Thoracic aorta (tissue), 2 donors: ENCODE results near the gene ADCY3. TPM values are rescaled to one million over a fixed set of nuclear protein-coding genes. Genes with fewer than 3 reads are reported as not detected.

Experiments
- ATAC-seq: fragments of 150-250 bp; one replicate; pipeline ENCODE4 v1.8.0; 2017; ENCODE audit warnings: low read depth; ENCODE audit not compliant: insufficient number of reproducible peaks, low FRiP score
- DNase-seq: peaks from one replicate; pipeline ENCODE4 v3.0.0-alpha.2; 2020; ENCODE audit warnings: low spot score
- H3K27ac ChIP-seq, 2 donors: fragments of 200-600 bp; sonication (generic); 1 replicate in 1 of 2; 2 replicates in 1 of 2; pipeline ENCODE4 v1.5.1; 2016; ENCODE audit warnings: mild to moderate bottlenecking in 2 of 2, moderate library complexity in 2 of 2
- H3K27me3 ChIP-seq: fragments of 200-600 bp; sonication (generic); replicated peaks from 2 replicates; pipeline ENCODE4 v1.6.0; 2016; ENCODE audit warnings: mild to moderate bottlenecking; ENCODE audit not compliant: insufficient read depth
- H3K36me3 ChIP-seq: fragments of 200-600 bp; sonication (generic); one replicate; pipeline ENCODE4 v1.5.1; 2016
- H3K4me1 ChIP-seq, 2 donors: fragments of 200-600 bp; sonication (generic); 1 replicate in 1 of 2; 2 replicates in 1 of 2; pipeline versions ENCODE4 v1.5.1 to v1.6.0; 2016; ENCODE audit warnings: low read depth in 2 of 2, mild to moderate bottlenecking in 1 of 2; ENCODE audit not compliant: control insufficient read depth in 1 of 2
- H3K4me3 ChIP-seq: fragments of 200-600 bp; sonication (generic); 2 replicates; pipeline ENCODE4 v1.5.1; 2016; ENCODE audit warnings: mild to moderate bottlenecking
- H3K9me3 ChIP-seq: fragments of 200-600 bp; sonication (generic); 2 replicates; pipeline ENCODE4 v1.5.1; 2016
- CTCF ChIP-seq: fragments of 200-600 bp; sonication (generic); IDR thresholded peaks from one replicate; pipeline ENCODE4 v1.5.1; 2019; ENCODE audit warnings: antibody characterized with exemption
- total RNA-seq, 2 donors: library from RNA; depleted of rRNA; stranded (reverse); fragments of >200 nt; gene quantifications; one replicate each; pipeline versions ENCODE4 v1.1.0 to v1.2.3, GENCODE V29; 2016

The ADCY3 gene
- total RNA-seq, 2 donors from 2014 or later, result 51.9 to 78.9 TPM

- ATAC-seq, result no peak
- no peak for DNase-seq
- peaks cover 5% of the 10 kb centered on the region for H3K36me3 ChIP-seq
Measured at GRCh38 chr2:24842081-24843050, 77.7 kb downstream of the ADCY3 start.

GRCh38 chr2:24840962-24841945, 78.8 kb downstream of the ADCY3 start:
- no peak for TF ChIP-seq CTCF
- ATAC-seq, result no peak
- Histone ChIP-seq H3K4me1 (no peaks in the 10 kb centered on the region), H3K27ac (no peak overlapping the region), H3K9me3 (no peaks in the 10 kb centered on the region), H3K27me3 (no peaks in the 10 kb centered on the region), H3K4me3 (no peak overlapping the region), H3K36me3 (peaks cover 12% of the 10 kb centered on the region)
- no peak for DNase-seq

More at GRCh38 chr2:24842081-24843050, 77.7 kb downstream of the ADCY3 start:
- no peak for TF ChIP-seq CTCF
- H3K4me3 ChIP-seq, result no peak overlapping the region
- no peak overlapping the region for H3K27ac ChIP-seq
- H3K27me3 ChIP-seq, result no peaks in the 10 kb centered on the region
- no peaks in the 10 kb centered on the region for H3K4me1 ChIP-seq
- no peaks in the 10 kb centered on the region for H3K9me3 ChIP-seq

GRCh38 chr2:24840164-24840869, 79.7 kb downstream of the ADCY3 start:
- TF ChIP-seq CTCF, result no peak
- Histone ChIP-seq H3K4me1 (no peaks in the 10 kb centered on the region), H3K36me3 (peaks cover 14% of the 10 kb centered on the region), H3K4me3 (no peak overlapping the region), H3K9me3 (no peaks in the 10 kb centered on the region), H3K27ac (no peak overlapping the region), H3K27me3 (no peaks in the 10 kb centered on the region)
- DNase-seq (no peak), ATAC-seq (no peak)

- ATAC-seq (no peak), DNase-seq (no peak)
- no peaks in the 10 kb centered on the region for H3K9me3 ChIP-seq
- peaks cover 15% of the 10 kb centered on the region for H3K36me3 ChIP-seq
- H3K27ac ChIP-seq, result no peak overlapping the region
- H3K4me3 ChIP-seq, result no peak overlapping the region
- no peaks in the 10 kb centered on the region for H3K4me1 ChIP-seq
- no peaks in the 10 kb centered on the region for H3K27me3 ChIP-seq
- TF ChIP-seq CTCF, result no peak
Measured at GRCh38 chr2:24839729-24840128, 80.3 kb downstream of the ADCY3 start.
